Measurements from ENCODE around the gene ST3GAL6.

Gene ST3GAL6

GRCh38 chr3:98791341-98792325, 28.5 kb downstream of the ST3GAL6 start:
- no peaks in the 10 kb centered on the region for H3K4me1 Mint-ChIP-seq
- no peak overlapping the region for H3K4me3 Mint-ChIP-seq
- no peak for DNase-seq
- H3K9me3 Mint-ChIP-seq = no peaks in the 10 kb centered on the region
- H3K36me3 Mint-ChIP-seq = no peaks in the 10 kb centered on the region
- no peak overlapping the region for H3K27ac Mint-ChIP-seq
- CTCF ChIA-PET = interaction anchor here (1.2 to 1.3 kb wide), 2 partner anchors 25 to 194 kb away, joined by 3 to 4 read pairs; no protein-coding TSS in a partner anchor
- peaks cover 6% of the 10 kb centered on the region for H3K27me3 Mint-ChIP-seq

- CTCF ChIA-PET = interaction anchor here (0.8 kb wide), 1 partner anchor 192 kb away, joined by 3 read pairs; no protein-coding TSS in a partner anchor
- Mint-ChIP-seq H3K4me3 (no peak overlapping the region), H3K27ac (no peak overlapping the region), H3K27me3 (no peaks in the 10 kb centered on the region), H3K4me1 (no peaks in the 10 kb centered on the region), H3K36me3 (no peaks in the 10 kb centered on the region), H3K9me3 (no peaks in the 10 kb centered on the region)
- DNase-seq = no peak
Observed at GRCh38 chr3:98793971-98794370, 30.8 kb downstream of the ST3GAL6 start.

GRCh38 chr3:98796334-98796733, 33.2 kb downstream of the ST3GAL6 start:
- Mint-ChIP-seq H3K27me3 (no peaks in the 10 kb centered on the region), H3K27ac (no peak overlapping the region), H3K36me3 (no peaks in the 10 kb centered on the region), H3K4me1 (no peaks in the 10 kb centered on the region), H3K4me3 (no peak overlapping the region), H3K9me3 (no peaks in the 10 kb centered on the region)
- DNase-seq = no peak
- CTCF ChIA-PET = interaction anchor here (0.5 kb wide), 1 partner anchor 463 kb away, joined by 4 read pairs; no protein-coding TSS in a partner anchor

- no peaks in the 10 kb centered on the region for H3K36me3 Mint-ChIP-seq
- no peaks in the 10 kb centered on the region for H3K27me3 Mint-ChIP-seq
- CTCF ChIA-PET = no interaction called here
- H3K4me3 Mint-ChIP-seq = no peak overlapping the region
- H3K4me1 Mint-ChIP-seq = no peaks in the 10 kb centered on the region
- DNase-seq = no peak
- H3K27ac Mint-ChIP-seq = no peak overlapping the region
- peaks cover 2% of the 10 kb centered on the region for H3K9me3 Mint-ChIP-seq
Observed at GRCh38 chr3:98797905-98798304, 34.8 kb downstream of the ST3GAL6 start.

- DNase-seq = no peak
- Mint-ChIP-seq H3K9me3 (peaks cover 2% of the 10 kb centered on the region), H3K4me3 (no peak overlapping the region), H3K27ac (no peak overlapping the region), H3K27me3 (no peaks in the 10 kb centered on the region), H3K4me1 (no peaks in the 10 kb centered on the region), H3K36me3 (no peaks in the 10 kb centered on the region)
- CTCF ChIA-PET = no interaction called here
Observed at GRCh38 chr3:98798820-98799219, 35.7 kb downstream of the ST3GAL6 start.

- H3K4me1 Mint-ChIP-seq = no peaks in the 10 kb centered on the region
- no peaks in the 10 kb centered on the region for H3K36me3 Mint-ChIP-seq
- CTCF ChIA-PET = no interaction called here
- H3K4me3 Mint-ChIP-seq = no peak overlapping the region
- DNase-seq = no peak
- no peaks in the 10 kb centered on the region for H3K27me3 Mint-ChIP-seq
- H3K27ac Mint-ChIP-seq = no peak overlapping the region
- H3K9me3 Mint-ChIP-seq = peaks cover 2% of the 10 kb centered on the region
Observed at GRCh38 chr3:98799479-98799878, 36.3 kb downstream of the ST3GAL6 start.

- Mint-ChIP-seq H3K4me3 (no peak overlapping the region), H3K9me3 (peaks cover 2% of the 10 kb centered on the region), H3K27me3 (no peaks in the 10 kb centered on the region), H3K36me3 (no peaks in the 10 kb centered on the region), H3K27ac (no peak overlapping the region), H3K4me1 (no peaks in the 10 kb centered on the region)
- DNase-seq = no peak
- CTCF ChIA-PET = no interaction called here
Observed at GRCh38 chr3:98800401-98800800, 37.3 kb downstream of the ST3GAL6 start.

GRCh38 chr3:98801043-98801747, 38.1 kb downstream of the ST3GAL6 start:
- Mint-ChIP-seq H3K27ac (no peak overlapping the region), H3K4me1 (no peaks in the 10 kb centered on the region), H3K27me3 (no peaks in the 10 kb centered on the region), H3K36me3 (no peaks in the 10 kb centered on the region), H3K9me3 (peaks cover 2% of the 10 kb centered on the region), H3K4me3 (no peak overlapping the region)
- DNase-seq = no peak
- CTCF ChIA-PET = no interaction called here

- no peaks in the 10 kb centered on the region for H3K4me1 Mint-ChIP-seq
Observed at GRCh38 chr3:98805571-98805970, 42.4 kb downstream of the ST3GAL6 start.

GRCh38 chr3:98806521-98806920, 43.4 kb downstream of the ST3GAL6 start:
- H3K9me3 Mint-ChIP-seq = peaks cover 2% of the 10 kb centered on the region
- no peak for DNase-seq
- H3K36me3 Mint-ChIP-seq = no peaks in the 10 kb centered on the region
- H3K27me3 Mint-ChIP-seq = no peaks in the 10 kb centered on the region
- CTCF ChIA-PET = no interaction called here
- H3K4me1 Mint-ChIP-seq = no peaks in the 10 kb centered on the region
- H3K27ac Mint-ChIP-seq = no peak overlapping the region
- H3K4me3 Mint-ChIP-seq = no peak overlapping the region

More at GRCh38 chr3:98805571-98805970, 42.4 kb downstream of the ST3GAL6 start:
- H3K27ac Mint-ChIP-seq = no peak overlapping the region
- CTCF ChIA-PET = interaction anchor here (1.2 kb wide), 1 partner anchor 766 kb away, joined by 3 read pairs; no protein-coding TSS in a partner anchor
- peaks cover 2% of the 10 kb centered on the region for H3K9me3 Mint-ChIP-seq
- no peaks in the 10 kb centered on the region for H3K27me3 Mint-ChIP-seq
- H3K4me3 Mint-ChIP-seq = no peak overlapping the region
- H3K36me3 Mint-ChIP-seq = no peaks in the 10 kb centered on the region
- no peak for DNase-seq

GRCh38 chr3:98807011-98807410, 43.9 kb downstream of the ST3GAL6 start:
- CTCF ChIA-PET = no interaction called here
- Mint-ChIP-seq H3K27ac (no peak overlapping the region), H3K4me3 (no peak overlapping the region), H3K36me3 (no peaks in the 10 kb centered on the region), H3K4me1 (no peaks in the 10 kb centered on the region), H3K9me3 (peaks cover 2% of the 10 kb centered on the region), H3K27me3 (no peaks in the 10 kb centered on the region)
- no peak for DNase-seq

GRCh38 chr3:98807561-98807960, 44.4 kb downstream of the ST3GAL6 start:
- Mint-ChIP-seq H3K27ac (no peak overlapping the region), H3K36me3 (no peaks in the 10 kb centered on the region), H3K4me1 (no peaks in the 10 kb centered on the region), H3K4me3 (no peak overlapping the region), H3K9me3 (no peaks in the 10 kb centered on the region), H3K27me3 (no peaks in the 10 kb centered on the region)
- DNase-seq = no peak
- CTCF ChIA-PET = interaction anchor here (1.2 kb wide), 1 partner anchor 205 kb away, joined by 3 read pairs; no protein-coding TSS in a partner anchor

GRCh38 chr3:98808071-98808470, 44.9 kb downstream of the ST3GAL6 start:
- no peaks in the 10 kb centered on the region for H3K9me3 Mint-ChIP-seq
- no peak overlapping the region for H3K27ac Mint-ChIP-seq
- no peaks in the 10 kb centered on the region for H3K27me3 Mint-ChIP-seq
- CTCF ChIA-PET = interaction anchor here (1.2 kb wide), 1 partner anchor 206 kb away, joined by 3 read pairs; no protein-coding TSS in a partner anchor
- H3K4me1 Mint-ChIP-seq = no peaks in the 10 kb centered on the region
- H3K4me3 Mint-ChIP-seq = no peak overlapping the region
- DNase-seq = no peak
- no peaks in the 10 kb centered on the region for H3K36me3 Mint-ChIP-seq

GRCh38 chr3:98809557-98809956, 46.4 kb downstream of the ST3GAL6 start:
- Mint-ChIP-seq H3K36me3 (no peaks in the 10 kb centered on the region), H3K9me3 (no peaks in the 10 kb centered on the region), H3K27ac (no peak overlapping the region), H3K4me1 (no peaks in the 10 kb centered on the region), H3K4me3 (no peak overlapping the region), H3K27me3 (no peaks in the 10 kb centered on the region)
- no peak for DNase-seq
- CTCF ChIA-PET = no interaction called here
